CD14-positive monocyte (primary cell): ENCODE data around the gene CMSS1. TPM values are rescaled to one million over a fixed set of nuclear protein-coding genes. Genes with fewer than 3 reads are reported as not detected.

Experiments used
- DNase-seq, 3 donors: peaks; one replicate each; pipeline ENCODE4 v3.0.0-alpha.2; 2011 to 2022
- H2AFZ ChIP-seq: 2 replicates; pipeline ENCODE4 v1.6.0; 2012; ENCODE audit warnings: mild to moderate bottlenecking, low read depth, low read length, inconsistent platforms; ENCODE audit not compliant: insufficient read depth, poor library complexity, severe bottlenecking
- H3K27ac ChIP-seq, 2 donors: 1 replicate in 1 of 2; 2 replicates in 1 of 2; pipeline ENCODE4 v1.5.1; 2012 to 2013; ENCODE audit warnings: low read length in 2 of 2, control low read depth in 1 of 2, inconsistent platforms in 1 of 2, low read depth in 1 of 2, mild to moderate bottlenecking in 1 of 2
- H3K27me3 ChIP-seq, 2 donors: one replicate each; pipeline versions ENCODE4 v1.6.0 to v1.6.1; 2011 to 2013; ENCODE audit warnings: low read length in 2 of 2; ENCODE audit not compliant: control insufficient read depth in 2 of 2, insufficient read depth in 2 of 2
- H3K36me3 ChIP-seq, 2 donors: replicated peaks in 1 of 2; 1 replicate in 1 of 2; 2 replicates in 1 of 2; pipeline versions ENCODE4 v1.5.1 to v1.6.1; 2012 to 2013; ENCODE audit warnings: low read length in 2 of 2, control low read depth in 1 of 2, inconsistent platforms in 1 of 2, mild to moderate bottlenecking in 1 of 2; ENCODE audit not compliant: insufficient read depth in 2 of 2, control insufficient read depth in 1 of 2
- H3K4me1 ChIP-seq, 2 donors: 1 replicate in 1 of 2; 2 replicates in 1 of 2; pipeline versions ENCODE4 v1.5.1 to v1.6.1; 2012 to 2013; ENCODE audit warnings: low read length in 2 of 2, control low read depth in 1 of 2, inconsistent platforms in 1 of 2, mild to moderate bottlenecking in 1 of 2, moderate library complexity in 1 of 2; ENCODE audit not compliant: insufficient read depth in 2 of 2, control insufficient read depth in 1 of 2
- H3K4me2 ChIP-seq: replicated peaks from 2 replicates; pipeline ENCODE3; 2012; ENCODE audit warnings: low read length, moderate library complexity, mild to moderate bottlenecking; ENCODE audit not compliant: poor library complexity, severe bottlenecking; ENCODE audit errors: extremely low read depth
- H3K4me3 ChIP-seq, 3 experiments: fragments of 200-600 bp in 1 of 3; sonication (generic) in 1 of 3; replicated peaks in 1 of 3; 1 replicate in 2 of 3; 2 replicates in 1 of 3; pipeline ENCODE4 v1.5.1; 2011 to 2013; ENCODE audit warnings: low read length in 3 of 3, mild to moderate bottlenecking in 3 of 3, control low read depth in 2 of 3, low read depth in 2 of 3, inconsistent platforms in 1 of 3, moderate library complexity in 1 of 3
- H3K79me2 ChIP-seq: 2 replicates; pipeline ENCODE4 v1.6.0; 2012; ENCODE audit warnings: mild to moderate bottlenecking, control low read depth, inconsistent platforms, low read length, moderate library complexity; ENCODE audit not compliant: insufficient read depth
- H3K9ac ChIP-seq: 2 replicates; pipeline ENCODE4 v1.6.0; 2017; ENCODE audit warnings: low read length, mild to moderate bottlenecking; ENCODE audit not compliant: insufficient read depth, poor library complexity, severe bottlenecking
- H3K9me3 ChIP-seq, 2 donors: replicated peaks in 1 of 2; 1 replicate in 1 of 2; 2 replicates in 1 of 2; pipeline versions ENCODE4 v1.5.1 to v1.6.1; 2012 to 2013; ENCODE audit warnings: low read length in 2 of 2, control low read depth in 1 of 2; ENCODE audit not compliant: control insufficient read depth in 1 of 2, insufficient read depth in 1 of 2
- H4K20me1 ChIP-seq: 2 replicates; pipeline ENCODE4 v1.6.0; 2012; ENCODE audit warnings: mild to moderate bottlenecking, low read length, control low read depth, moderate library complexity; ENCODE audit not compliant: insufficient read depth
- H3K27ac Mint-ChIP-seq, 7 donors: one replicate each; pipeline ENCODE4 v1.8.0; 2020; ENCODE audit warnings: mild to moderate bottlenecking in 7 of 7, mixed read lengths in 7 of 7, moderate library complexity in 6 of 7, inconsistent platforms in 2 of 7
- H3K27me3 Mint-ChIP-seq, 3 donors: one replicate each; pipeline ENCODE4 v1.8.0; 2021 to 2022; ENCODE audit warnings: low read depth in 3 of 3, mild to moderate bottlenecking in 3 of 3, mixed read lengths in 3 of 3, moderate library complexity in 3 of 3, inconsistent platforms in 1 of 3
- H3K36me3 Mint-ChIP-seq, 2 donors: one replicate each; pipeline ENCODE4 v1.8.0; 2020; ENCODE audit warnings: mixed read lengths in 2 of 2, inconsistent platforms in 1 of 2, mild to moderate bottlenecking in 1 of 2
- H3K4me1 Mint-ChIP-seq: one replicate; pipeline ENCODE4 v1.8.0; 2020; ENCODE audit warnings: mild to moderate bottlenecking, mixed read lengths
- H3K4me3 Mint-ChIP-seq, 2 donors: one replicate each; pipeline ENCODE4 v1.8.0; 2020; ENCODE audit warnings: mild to moderate bottlenecking in 2 of 2, mixed read lengths in 2 of 2, moderate library complexity in 1 of 2
- H3K9me3 Mint-ChIP-seq, 7 donors: one replicate each; pipeline ENCODE4 v1.8.0; 2020 to 2022; ENCODE audit warnings: mixed read lengths in 7 of 7, mild to moderate bottlenecking in 6 of 7, moderate library complexity in 6 of 7, inconsistent platforms in 2 of 7
- WGBS: methylation state at CpG from one replicate; pipeline ENCODE4 v1.1.5; 2013; ENCODE audit warnings: missing lambda C conversion rate; ENCODE audit not compliant: insufficient coverage; 5-methylcytosine and 5-hydroxymethylcytosine counted together
- intact Hi-C, 2 donors: fragments of 100-400 bp; cut with micrococcal nuclease; formaldehyde crosslinking; loops; one replicate each; pipeline versions ENCODE4 v1.15.0 to v1.15.1; 2023
- polyA plus RNA-seq, 3 donors: library from polyadenylated mRNA; depleted of rRNA in 1 of 3; unstranded in 2 of 3; stranded (reverse) in 1 of 3; fragments of 300-500 nt in 2 of 3; fragments of >200 nt in 1 of 3; fragmentation: Illumina TruSeq in 2 of 3; gene quantifications; 1 replicate in 2 of 3; 2 replicates in 1 of 3; pipeline ENCODE4 v1.2.3, GENCODE V29; 2012 to 2021
- TF ChIP-seq, protein P1 (sequence below): fragments of 200-600 bp; IDR thresholded peaks from one replicate; pipeline ENCODE4 v1.8.0; 2022; ENCODE audit warnings: antibody characterized with exemption, mild to moderate bottlenecking

CMSS1 gene
- polyA plus RNA-seq, 3 donors = 1.1 to 3.6 (median 2.2) TPM

DNA sequence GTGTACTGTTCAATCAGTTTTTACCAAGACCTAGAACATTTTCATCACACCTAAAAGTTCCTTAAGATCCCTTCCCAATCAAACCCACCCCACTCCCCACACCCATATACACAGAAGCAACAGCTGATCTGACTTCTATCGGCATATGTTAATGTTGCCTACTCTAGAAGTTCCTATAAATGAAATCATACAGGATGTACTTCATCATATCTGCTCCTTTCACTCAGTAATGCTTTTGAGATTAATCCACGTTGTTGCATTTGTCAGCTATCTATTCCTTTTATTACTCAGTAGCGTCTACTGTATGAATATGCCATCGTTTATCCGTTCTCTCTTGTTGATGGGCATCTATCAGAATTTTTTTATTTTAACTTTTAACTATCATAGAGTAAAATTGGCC, 310.9 kb downstream of the CMSS1 start:
- no peak overlapping the region for H3K4me3 ChIP-seq
- no peak for DNase-seq
- no peak overlapping the region for H2AFZ ChIP-seq
- Mint-ChIP-seq H3K4me1 (peaks cover 3% of the 10 kb centered on the region), H3K27me3 (no peaks in the 10 kb centered on the region), H3K27ac (no peak overlapping the region), H3K4me3 (no peak overlapping the region), H3K36me3 (no peaks in the 10 kb centered on the region), H3K9me3 (peaks cover 0 to 2% (median 0%) of the 10 kb centered on the region in 7 donors)
- intact Hi-C loops = no loop called here
- TF ChIP-seq, protein P1, sequence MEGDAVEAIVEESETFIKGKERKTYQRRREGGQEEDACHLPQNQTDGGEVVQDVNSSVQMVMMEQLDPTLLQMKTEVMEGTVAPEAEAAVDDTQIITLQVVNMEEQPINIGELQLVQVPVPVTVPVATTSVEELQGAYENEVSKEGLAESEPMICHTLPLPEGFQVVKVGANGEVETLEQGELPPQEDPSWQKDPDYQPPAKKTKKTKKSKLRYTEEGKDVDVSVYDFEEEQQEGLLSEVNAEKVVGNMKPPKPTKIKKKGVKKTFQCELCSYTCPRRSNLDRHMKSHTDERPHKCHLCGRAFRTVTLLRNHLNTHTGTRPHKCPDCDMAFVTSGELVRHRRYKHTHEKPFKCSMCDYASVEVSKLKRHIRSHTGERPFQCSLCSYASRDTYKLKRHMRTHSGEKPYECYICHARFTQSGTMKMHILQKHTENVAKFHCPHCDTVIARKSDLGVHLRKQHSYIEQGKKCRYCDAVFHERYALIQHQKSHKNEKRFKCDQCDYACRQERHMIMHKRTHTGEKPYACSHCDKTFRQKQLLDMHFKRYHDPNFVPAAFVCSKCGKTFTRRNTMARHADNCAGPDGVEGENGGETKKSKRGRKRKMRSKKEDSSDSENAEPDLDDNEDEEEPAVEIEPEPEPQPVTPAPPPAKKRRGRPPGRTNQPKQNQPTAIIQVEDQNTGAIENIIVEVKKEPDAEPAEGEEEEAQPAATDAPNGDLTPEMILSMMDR = no peak
- H4K20me1 ChIP-seq = no peaks in the 10 kb centered on the region
- H3K27ac ChIP-seq = no peak overlapping the region
- no peaks in the 10 kb centered on the region for H3K36me3 ChIP-seq
- no peaks in the 10 kb centered on the region for H3K79me2 ChIP-seq
- WGBS = 57% methylated on average over 1 of the region's 5 CpGs
- H3K4me2 ChIP-seq = no peak overlapping the region
- no peaks in the 10 kb centered on the region for H3K27me3 ChIP-seq
- no peaks in the 10 kb centered on the region for H3K4me1 ChIP-seq
- H3K9me3 ChIP-seq = no peaks in the 10 kb centered on the region
- no peak overlapping the region for H3K9ac ChIP-seq

DNA sequence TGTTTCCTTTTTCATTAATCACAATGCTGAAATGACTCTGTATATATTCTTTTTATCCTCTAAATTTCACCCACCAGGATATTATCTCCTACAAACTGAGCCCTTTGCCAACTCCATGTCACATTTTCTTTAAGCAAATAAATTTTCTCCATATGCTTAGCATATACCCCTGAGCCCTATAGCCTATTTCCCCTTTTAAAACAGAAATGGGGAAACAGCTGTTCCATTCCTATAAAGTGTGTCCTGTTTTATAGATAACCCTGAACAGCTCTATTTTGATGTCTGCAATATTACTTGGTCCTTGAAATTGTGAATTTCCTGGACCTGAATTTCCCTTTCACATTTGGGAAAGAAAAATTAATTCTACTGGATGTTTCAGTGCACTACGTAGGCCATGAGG, 312.3 kb downstream of the CMSS1 start:
- H3K9me3 ChIP-seq = no peaks in the 10 kb centered on the region
- no peak overlapping the region for H3K27ac Mint-ChIP-seq
- H3K4me1 ChIP-seq = no peaks in the 10 kb centered on the region
- no CpG with 5 or more reads among the region's 1 CpG for WGBS
- intact Hi-C loops = no loop called here
- no peaks in the 10 kb centered on the region for H3K36me3 ChIP-seq
- no peak for DNase-seq
- no peak overlapping the region for H3K4me3 Mint-ChIP-seq
- no peaks in the 10 kb centered on the region for H4K20me1 ChIP-seq
- H3K4me2 ChIP-seq = no peak overlapping the region
- H3K79me2 ChIP-seq = no peaks in the 10 kb centered on the region
- H3K27ac ChIP-seq = no peak overlapping the region
- TF ChIP-seq, protein P1 = no peak
- no peaks in the 10 kb centered on the region for H3K36me3 Mint-ChIP-seq
- no peak overlapping the region for H2AFZ ChIP-seq
- H3K27me3 ChIP-seq = no peaks in the 10 kb centered on the region
- H3K4me1 Mint-ChIP-seq = peaks cover 3% of the 10 kb centered on the region
- H3K9me3 Mint-ChIP-seq = peaks cover 0 to 2% (median 0%) of the 10 kb centered on the region in 7 donors
- no peak overlapping the region for H3K4me3 ChIP-seq
- H3K27me3 Mint-ChIP-seq = no peaks in the 10 kb centered on the region
- no peak overlapping the region for H3K9ac ChIP-seq
